HG03175 (cell line): Measurements from ENCODE around the gene KCNK16.

Experiments used
- ATAC-seq: cut with Tn5 transposase; IDR thresholded peaks from one replicate; pipeline ENCODE4 v1.9.1; 2021; ENCODE audit warnings: mild to moderate bottlenecking, moderate library complexity; ENCODE audit not compliant: unreplicated experiment

KCNK16 gene

DNA sequence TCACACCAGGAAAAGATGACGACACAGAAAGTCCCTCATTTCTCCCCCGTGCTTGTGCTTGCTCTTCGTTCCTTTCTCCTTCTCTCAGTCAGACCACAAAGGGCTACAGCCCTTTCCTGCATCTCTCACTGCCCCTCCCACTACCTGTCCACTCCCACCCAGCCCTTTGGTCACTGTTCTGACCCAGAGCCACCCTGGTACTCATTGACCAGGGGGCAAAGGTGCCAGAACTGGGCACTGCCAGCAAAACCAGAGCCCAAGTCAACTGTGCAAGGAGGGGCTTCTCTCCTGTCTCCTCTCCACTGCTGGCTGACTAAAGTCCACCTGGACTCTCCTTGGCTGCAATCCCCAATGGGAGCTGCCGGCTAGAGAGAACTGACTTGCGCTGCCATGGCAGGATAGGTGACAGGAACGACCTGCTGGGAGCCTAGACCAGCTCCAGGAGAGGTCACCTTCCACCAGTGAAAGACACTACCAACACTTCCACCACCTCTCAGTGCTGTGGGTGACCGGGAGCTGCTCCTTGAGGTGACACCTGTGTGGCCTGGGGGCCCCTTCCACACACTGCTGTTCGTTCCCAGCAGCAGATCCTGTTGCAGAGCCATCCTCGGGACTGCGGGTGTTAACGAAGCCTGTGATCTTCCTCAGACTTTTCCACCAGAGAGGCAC is 41.1 kb downstream of the KCNK16 start:
- ATAC-seq, result no peak

DNA sequence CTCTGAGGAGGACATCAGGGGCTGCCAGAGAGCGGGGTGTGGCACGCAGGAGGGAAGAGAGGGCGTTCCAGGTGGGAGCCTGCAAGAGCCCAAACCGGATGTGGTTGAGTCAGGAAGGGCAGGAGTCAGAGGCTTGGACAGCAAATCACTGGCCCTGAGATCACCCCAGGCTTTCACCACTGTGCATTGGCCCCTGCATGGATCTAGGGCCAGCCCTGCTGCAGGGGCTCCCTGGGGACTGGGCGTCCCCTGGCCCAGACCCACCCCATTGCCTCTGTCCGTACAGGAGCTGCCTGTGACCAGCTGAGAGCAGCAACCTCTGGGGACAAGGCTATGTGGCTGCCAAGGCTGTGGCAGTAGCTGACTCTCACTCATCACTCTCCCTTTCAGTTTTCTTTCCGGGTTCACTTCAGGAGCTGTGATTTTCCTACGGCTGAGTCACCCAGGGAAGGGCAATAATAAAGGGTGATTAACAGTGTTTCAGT is 42.2 kb downstream of the KCNK16 start:
- no peak for ATAC-seq

DNA sequence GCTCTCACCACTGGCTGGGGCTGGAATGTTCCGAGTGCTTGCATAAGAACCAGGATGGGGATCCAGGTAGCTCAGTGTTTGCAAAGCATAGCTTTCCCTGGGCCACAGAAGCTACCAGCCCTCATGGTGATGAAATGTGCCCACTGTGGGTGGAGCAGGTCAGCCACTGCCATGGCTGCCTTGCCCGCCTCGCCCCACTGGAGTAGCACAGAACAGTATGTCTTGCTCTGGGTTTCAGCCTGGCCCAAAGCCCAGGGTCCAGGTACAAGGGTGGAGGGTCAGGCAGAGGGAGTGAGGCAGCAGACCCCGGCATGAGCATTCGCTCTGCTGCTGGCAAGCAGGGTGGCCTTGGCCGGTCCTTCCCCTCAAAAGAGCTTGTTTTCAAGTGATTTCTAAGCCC is 43.0 kb downstream of the KCNK16 start:
- no peak for ATAC-seq

DNA sequence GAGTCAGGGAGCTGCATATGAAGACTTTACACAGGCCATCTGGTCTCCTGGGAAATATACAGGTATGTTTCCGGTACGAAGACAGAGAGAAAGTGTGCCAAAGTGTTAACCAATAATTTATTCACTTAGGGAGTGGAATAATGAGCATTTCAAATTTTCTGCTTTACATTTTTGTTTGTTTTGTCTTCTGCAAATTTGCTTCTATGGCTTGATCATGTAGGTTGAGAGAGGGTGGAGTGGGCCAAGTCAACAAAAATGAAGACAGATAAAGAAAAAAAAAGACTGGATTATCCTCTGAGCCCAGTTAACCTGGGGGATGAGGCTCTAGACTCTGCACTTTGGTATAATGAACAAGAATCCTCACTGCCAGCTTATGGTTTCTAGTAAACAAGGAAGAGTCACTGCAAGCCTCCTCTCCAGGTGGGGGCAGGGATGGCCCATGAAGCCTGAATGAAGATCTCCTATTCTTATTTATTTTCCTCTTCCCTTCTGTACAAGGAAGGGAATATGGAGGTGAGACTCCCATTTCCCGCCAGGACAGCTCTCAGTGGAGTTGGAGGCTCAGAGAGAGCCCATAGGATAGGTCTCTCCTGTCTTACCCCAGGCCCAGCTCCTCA is 46.0 kb downstream of the KCNK16 start:
- ATAC-seq, result no peak

DNA sequence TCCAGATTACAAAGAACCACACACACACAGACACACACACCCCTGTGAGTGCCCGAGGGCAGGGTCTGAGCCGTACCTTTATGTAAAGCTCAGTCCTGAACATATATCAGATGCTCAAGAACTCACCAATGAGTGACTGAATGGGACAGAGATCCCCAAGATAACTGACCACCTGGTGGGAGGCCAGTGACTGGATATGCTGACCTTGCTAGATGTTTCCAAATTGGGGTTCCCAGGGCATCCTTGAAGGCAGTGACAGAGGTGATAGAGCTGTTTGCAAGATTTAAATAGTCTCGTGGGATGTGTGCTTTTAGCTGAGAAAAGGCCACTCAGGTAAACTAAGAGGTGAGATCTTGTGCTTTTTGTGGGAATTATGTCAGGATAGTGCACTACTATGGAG is 47.6 kb downstream of the KCNK16 start:
- no peak for ATAC-seq

DNA sequence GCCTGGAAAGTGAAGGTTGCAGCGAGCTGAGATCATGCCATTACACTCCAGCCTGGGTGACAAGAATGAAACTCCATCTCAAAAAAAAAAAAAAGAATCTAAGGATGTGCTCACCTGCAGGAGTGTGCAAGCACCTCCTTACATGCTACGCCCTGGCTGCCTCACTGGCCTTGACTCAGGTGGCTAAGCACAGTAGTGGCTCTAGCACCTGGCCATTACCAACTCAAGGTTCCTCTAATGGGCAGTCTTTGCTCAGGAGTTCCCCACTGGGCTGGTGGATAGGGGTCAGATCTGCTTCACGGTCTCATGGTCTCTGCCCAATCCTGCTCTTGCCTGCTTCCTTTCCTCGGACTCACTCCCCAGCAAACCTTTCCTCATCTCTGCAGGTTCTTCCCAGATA is 48.0 kb downstream of the KCNK16 start:
- ATAC-seq, result no peak

DNA sequence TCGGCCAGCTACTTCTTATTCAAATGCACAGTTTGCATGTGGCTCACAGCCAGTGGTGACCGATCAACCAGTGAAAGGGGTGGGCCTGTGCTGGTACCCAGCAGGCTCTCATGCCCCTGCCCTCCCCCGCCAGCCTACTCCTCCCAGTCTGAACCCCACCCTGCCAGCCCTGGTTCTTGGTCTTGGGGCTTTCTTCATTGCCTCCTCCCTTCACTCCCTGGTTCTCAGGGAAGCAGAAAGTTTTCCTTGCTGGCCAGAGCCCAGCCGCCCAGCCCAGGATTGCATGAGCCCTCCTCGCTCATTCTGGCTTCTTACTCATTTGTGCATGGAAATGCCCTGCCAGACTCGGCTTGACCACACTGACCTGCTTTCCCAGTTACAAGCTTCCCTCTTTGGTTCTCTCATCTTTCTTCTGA is 49.1 kb downstream of the KCNK16 start:
- ATAC-seq, result no peak

DNA sequence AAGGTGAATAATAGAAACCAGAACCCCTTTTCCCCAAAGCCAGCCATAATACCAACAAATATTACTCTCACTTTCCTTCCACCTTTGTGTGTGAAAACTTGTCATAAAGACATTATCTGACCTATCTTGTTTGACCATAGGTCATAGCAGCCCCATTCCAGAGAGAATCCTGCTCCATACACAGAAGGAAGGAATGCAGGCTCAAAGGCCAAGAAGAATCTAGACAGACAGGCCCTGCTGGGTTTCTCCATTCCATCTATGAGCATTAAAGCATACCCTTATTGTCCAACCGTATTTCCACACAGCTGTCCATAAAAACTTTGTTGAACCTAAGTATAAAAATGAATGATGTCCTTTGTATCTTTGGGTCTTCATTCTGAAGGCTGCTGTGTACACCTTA is 52.5 kb downstream of the KCNK16 start:
- no peak for ATAC-seq

DNA sequence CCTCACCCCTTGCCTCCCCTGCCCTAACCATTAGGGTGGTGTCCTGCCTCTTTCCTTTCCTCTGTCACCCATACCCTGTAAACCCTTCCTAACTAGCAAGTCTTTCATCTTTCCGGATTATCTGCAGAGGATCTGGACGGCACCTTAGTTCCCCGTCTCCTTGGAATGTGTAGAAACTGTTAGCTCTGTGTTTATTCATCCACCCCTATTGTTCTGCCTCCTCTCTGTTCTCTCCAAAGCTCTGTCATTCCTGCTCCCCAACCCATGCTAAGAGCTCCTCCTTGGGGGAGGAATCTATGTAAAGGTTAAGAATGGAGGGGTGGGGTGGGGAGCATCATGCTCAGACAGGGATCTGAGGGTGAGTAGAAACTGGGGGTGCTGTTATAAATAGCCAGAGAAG is 53.8 kb downstream of the KCNK16 start:
- no peak for ATAC-seq

DNA sequence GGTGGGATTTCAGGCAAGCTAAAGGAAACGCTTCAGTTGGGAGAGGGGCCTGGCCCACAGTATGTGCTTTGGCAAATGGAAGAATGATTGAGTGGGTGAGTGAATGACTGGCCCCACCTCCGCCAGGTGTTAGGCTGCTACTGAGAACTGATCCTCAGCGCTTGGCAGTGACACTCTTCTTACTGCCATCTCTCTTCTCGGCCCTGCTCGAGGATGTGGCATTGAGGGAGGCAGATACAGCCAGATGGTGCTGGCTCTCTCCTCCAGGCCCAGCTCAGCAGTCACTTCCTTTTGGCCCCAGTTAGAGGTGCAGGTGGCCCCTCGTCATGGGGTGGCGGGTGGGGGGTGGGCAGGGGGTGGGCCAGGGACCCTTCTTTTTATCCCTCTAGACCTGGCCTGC is 54.3 kb downstream of the KCNK16 start:
- no peak for ATAC-seq

DNA sequence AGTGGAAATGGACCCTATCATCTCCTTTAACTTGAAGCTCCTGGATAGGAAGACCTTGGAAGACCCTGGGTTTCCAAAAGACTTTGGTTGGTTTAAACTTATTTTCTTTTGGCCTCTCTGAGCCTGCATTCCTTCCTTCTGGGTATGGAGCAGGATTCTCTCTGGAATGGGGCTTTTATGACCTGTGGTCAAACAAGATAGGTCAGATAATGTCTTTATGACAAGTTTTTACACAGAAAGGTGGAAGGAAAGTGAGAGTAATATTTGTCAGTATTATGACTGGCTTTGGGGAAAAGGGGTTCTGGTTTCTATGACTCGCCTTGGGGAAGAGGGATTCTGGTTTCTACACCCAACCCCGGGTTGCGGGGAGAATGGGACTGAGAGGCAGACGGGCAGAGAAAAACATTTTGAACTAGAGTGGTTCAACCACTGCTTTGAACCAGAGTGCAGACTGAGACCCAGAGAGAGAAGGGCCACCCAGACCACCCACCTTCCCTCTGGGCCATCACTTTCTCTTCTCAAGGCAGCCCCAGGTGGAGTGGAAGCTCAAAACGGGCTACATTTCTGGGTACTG is 55.6 kb downstream of the KCNK16 start:
- ATAC-seq, result no peak

DNA sequence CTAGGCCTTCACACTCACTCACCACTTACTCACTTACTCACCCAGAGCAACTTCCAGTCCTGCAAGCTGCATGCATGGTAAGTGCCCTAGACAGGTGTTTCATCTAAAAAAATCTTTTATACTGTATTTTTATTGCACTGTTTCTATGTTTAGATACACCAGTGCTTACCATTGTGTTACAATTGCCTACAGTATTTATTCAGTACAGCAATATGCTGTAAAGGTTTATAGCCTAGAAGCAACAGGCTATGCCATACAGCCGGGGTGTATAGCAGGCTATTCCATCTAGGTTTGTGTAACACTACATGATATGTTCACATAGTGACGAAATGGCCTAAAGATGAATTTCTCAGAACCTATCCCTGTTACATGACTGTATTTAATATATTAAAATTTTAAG is 56.1 kb downstream of the KCNK16 start:
- no peak for ATAC-seq
